Measurements from ENCODE around the gene SORL1. TPM values are rescaled to one million over a fixed set of nuclear protein-coding genes. Genes with fewer than 3 reads are reported as not detected.

SORL1 gene
- total and polyA plus RNA-seq, 9 of the 15 experiments (the other 6 are each of a cell fraction or from before 2014, with no cell fraction given), result 0.01 to 0.66 TPM; not detected in 7

GRCh38 chr11:121582296-121582695 is 130.2 kb downstream of the SORL1 start (continued):
- TF ChIP-seq ZNF431 (CRISPR knock-in tag; IDR thresholded peaks at IDR 0.05) (no peak), E4F1 (CRISPR knock-in tag; IDR thresholded peaks at IDR 0.05; ENCODE audit: borderline replicate concordance) (no peak), FIP1L1 (IDR thresholded peaks at IDR 0.05; ENCODE audit: low read depth, low read length, poor library complexity, severe bottlenecking) (no peak), ZNF280B (CRISPR knock-in tag; IDR thresholded peaks at IDR 0.05) (no peak), RNF219 (CRISPR knock-in tag; IDR thresholded peaks at IDR 0.05) (no peak), DNMT1 (IDR thresholded peaks at IDR 0.05) (no peak), POLR3A (IDR thresholded peaks at IDR 0.05; ENCODE audit: borderline replicate concordance, extremely low read depth, insufficient read depth, insufficient read length) (no peak), ELK1 (CRISPR knock-in tag; IDR thresholded peaks at IDR 0.05) (no peak), SMARCA5 (IDR thresholded peaks at IDR 0.05) (no peak)
